ENCODE data around the gene PTPRM.

PTPRM gene

GRCh38 chr18:7619676-7620075 lies 52.6 kb downstream of the PTPRM start:
- Histone ChIP-seq H3K4me2 (no peak overlapping the region), H3K27me3 (ENCODE audit: insufficient read depth, low read depth) (no peaks in the 10 kb centered on the region), H2AFZ (ENCODE audit: low read depth) (no peak overlapping the region), H3K36me3 (ENCODE audit: insufficient read depth) (no peaks in the 10 kb centered on the region), H3K4me3 (IDR thresholded peaks at IDR 0.05; ENCODE audit: insufficient read depth, low read depth, low read length) (no peak overlapping the region), H3K27ac (no peak overlapping the region), H3K4me1 (ENCODE audit: low read depth, poor library complexity, severe bottlenecking) (no peaks in the 10 kb centered on the region), H4K20me1 (ENCODE audit: insufficient read depth) (no peaks in the 10 kb centered on the region), H3K9ac (no peak overlapping the region), H3K79me2 (ENCODE audit: insufficient read depth, low read depth) (no peaks in the 10 kb centered on the region)
- TF ChIP-seq CTCF (conservative IDR thresholded peaks at IDR 0.05; ENCODE audit: low read depth, low read length) = no peak

- Histone ChIP-seq H3K4me1 (ENCODE audit: low read depth, poor library complexity, severe bottlenecking) (no peaks in the 10 kb centered on the region), H2AFZ (ENCODE audit: low read depth) (no peak overlapping the region), H3K79me2 (ENCODE audit: insufficient read depth, low read depth) (no peaks in the 10 kb centered on the region)
Observed at GRCh38 chr18:7622721-7623120, 55.6 kb downstream of the PTPRM start.

GRCh38 chr18:7623681-7624080 lies 56.6 kb downstream of the PTPRM start:
- H3K27me3 ChIP-seq (ENCODE audit: insufficient read depth, low read depth) = no peaks in the 10 kb centered on the region
- H3K4me3 ChIP-seq (IDR thresholded peaks at IDR 0.05; ENCODE audit: insufficient read depth, low read depth, low read length) = no peak overlapping the region
- H4K20me1 ChIP-seq (ENCODE audit: insufficient read depth) = no peaks in the 10 kb centered on the region
- H2AFZ ChIP-seq (ENCODE audit: low read depth) = no peak overlapping the region
- peaks cover 6% of the 10 kb centered on the region for H3K4me1 ChIP-seq (ENCODE audit: low read depth, poor library complexity, severe bottlenecking)
- no peak overlapping the region for H3K9ac ChIP-seq
- no peak for TF ChIP-seq CTCF (conservative IDR thresholded peaks at IDR 0.05; ENCODE audit: low read depth, low read length)
- no peaks in the 10 kb centered on the region for H3K36me3 ChIP-seq (ENCODE audit: insufficient read depth)
- no peaks in the 10 kb centered on the region for H3K79me2 ChIP-seq (ENCODE audit: insufficient read depth, low read depth)
- H3K27ac ChIP-seq = no peak overlapping the region
- H3K4me2 ChIP-seq = no peak overlapping the region

More at GRCh38 chr18:7622721-7623120, 55.6 kb downstream of the PTPRM start:
- Histone ChIP-seq H3K4me2 (no peak overlapping the region), H3K27ac (no peak overlapping the region), H3K4me3 (IDR thresholded peaks at IDR 0.05; ENCODE audit: insufficient read depth, low read depth, low read length) (no peak overlapping the region), H3K27me3 (ENCODE audit: insufficient read depth, low read depth) (no peaks in the 10 kb centered on the region), H4K20me1 (ENCODE audit: insufficient read depth) (no peaks in the 10 kb centered on the region), H3K9ac (no peak overlapping the region), H3K36me3 (ENCODE audit: insufficient read depth) (no peaks in the 10 kb centered on the region)
- no peak for TF ChIP-seq CTCF (conservative IDR thresholded peaks at IDR 0.05; ENCODE audit: low read depth, low read length)

- Histone ChIP-seq H3K4me1 (ENCODE audit: low read depth, poor library complexity, severe bottlenecking) (peaks cover 16% of the 10 kb centered on the region), H3K27ac (no peak overlapping the region), H3K4me2 (no peak overlapping the region), H3K27me3 (ENCODE audit: insufficient read depth, low read depth) (no peaks in the 10 kb centered on the region), H3K79me2 (ENCODE audit: insufficient read depth, low read depth) (no peaks in the 10 kb centered on the region), H3K9ac (no peak overlapping the region), H3K36me3 (ENCODE audit: insufficient read depth) (no peaks in the 10 kb centered on the region), H4K20me1 (ENCODE audit: insufficient read depth) (no peaks in the 10 kb centered on the region), H2AFZ (ENCODE audit: low read depth) (no peak overlapping the region), H3K4me3 (IDR thresholded peaks at IDR 0.05; ENCODE audit: insufficient read depth, low read depth, low read length) (no peak overlapping the region)
- no peak for TF ChIP-seq CTCF (conservative IDR thresholded peaks at IDR 0.05; ENCODE audit: low read depth, low read length)
Observed at GRCh38 chr18:7624697-7625096, 57.6 kb downstream of the PTPRM start.

Measured in KMS-11 (cell line).